Measurements from ENCODE around the gene PKN1.

DNA sequence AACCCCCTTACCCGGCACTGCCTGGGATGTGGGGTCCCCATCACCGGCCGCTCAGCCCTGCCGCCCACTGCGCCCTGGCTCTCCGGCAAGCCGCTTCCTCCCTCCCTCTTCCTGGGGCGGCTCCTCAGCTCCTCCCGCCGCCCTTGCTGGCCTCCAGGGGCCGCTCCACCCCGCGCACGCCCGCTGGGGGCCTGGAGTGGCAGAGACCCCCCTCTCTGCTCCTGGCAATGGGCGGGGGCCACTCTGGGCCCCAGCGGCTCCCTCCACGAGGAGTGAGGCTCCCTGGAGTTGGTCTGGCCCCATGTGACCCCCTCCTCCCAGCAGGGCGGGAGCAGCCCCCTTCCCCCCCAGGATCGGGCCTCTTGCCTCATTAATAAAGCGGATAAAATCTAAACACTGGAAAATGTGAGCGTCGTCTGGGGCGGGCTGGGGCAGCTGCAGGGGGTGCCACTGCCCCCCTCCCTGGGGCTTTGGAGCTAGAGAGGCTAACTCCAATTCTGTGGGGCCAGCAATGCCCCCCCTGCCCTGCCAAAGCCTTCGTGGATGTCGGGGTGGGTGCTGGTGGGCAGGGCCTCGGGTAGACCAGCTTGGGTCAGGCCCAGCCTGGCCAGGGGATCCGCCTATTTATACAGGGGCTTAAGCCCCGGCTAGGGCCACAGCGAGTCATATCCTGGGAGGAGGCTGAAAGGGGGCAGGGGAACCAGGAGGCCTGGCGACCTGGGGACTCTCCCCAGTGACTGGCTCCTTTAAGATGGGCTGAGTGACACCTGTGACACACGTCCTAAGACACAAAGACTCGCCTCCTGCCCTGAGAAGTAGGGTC lies 42.4 kb downstream of the PKN1 start, which contains the start of gene PTGER1:
- TF ChIP-seq, protein P1, sequence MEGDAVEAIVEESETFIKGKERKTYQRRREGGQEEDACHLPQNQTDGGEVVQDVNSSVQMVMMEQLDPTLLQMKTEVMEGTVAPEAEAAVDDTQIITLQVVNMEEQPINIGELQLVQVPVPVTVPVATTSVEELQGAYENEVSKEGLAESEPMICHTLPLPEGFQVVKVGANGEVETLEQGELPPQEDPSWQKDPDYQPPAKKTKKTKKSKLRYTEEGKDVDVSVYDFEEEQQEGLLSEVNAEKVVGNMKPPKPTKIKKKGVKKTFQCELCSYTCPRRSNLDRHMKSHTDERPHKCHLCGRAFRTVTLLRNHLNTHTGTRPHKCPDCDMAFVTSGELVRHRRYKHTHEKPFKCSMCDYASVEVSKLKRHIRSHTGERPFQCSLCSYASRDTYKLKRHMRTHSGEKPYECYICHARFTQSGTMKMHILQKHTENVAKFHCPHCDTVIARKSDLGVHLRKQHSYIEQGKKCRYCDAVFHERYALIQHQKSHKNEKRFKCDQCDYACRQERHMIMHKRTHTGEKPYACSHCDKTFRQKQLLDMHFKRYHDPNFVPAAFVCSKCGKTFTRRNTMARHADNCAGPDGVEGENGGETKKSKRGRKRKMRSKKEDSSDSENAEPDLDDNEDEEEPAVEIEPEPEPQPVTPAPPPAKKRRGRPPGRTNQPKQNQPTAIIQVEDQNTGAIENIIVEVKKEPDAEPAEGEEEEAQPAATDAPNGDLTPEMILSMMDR (IDR thresholded peaks at IDR 0.05; ENCODE audit: low read depth, low read length, missing input control): no peak
- TF ChIP-seq, protein P2, sequence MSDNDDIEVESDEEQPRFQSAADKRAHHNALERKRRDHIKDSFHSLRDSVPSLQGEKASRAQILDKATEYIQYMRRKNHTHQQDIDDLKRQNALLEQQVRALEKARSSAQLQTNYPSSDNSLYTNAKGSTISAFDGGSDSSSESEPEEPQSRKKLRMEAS (IDR thresholded peaks at IDR 0.05): no peak

Data from liver (tissue), 2 donors.